ENCODE measurements around the gene ZBED6.

The ZBED6 gene

GRCh38 chr1:203799971-203800370 lies 4.5 kb downstream of the ZBED6 start:
- Histone ChIP-seq H3K4me2 (no peak overlapping the region), H4K20me1 (ENCODE audit: insufficient read depth) (peaks cover 11% of the 10 kb centered on the region; the same call in 1 of the 2 replicates), H3K4me1 (ENCODE audit: low read depth, poor library complexity, severe bottlenecking) (peaks cover 40% of the 10 kb centered on the region), H3K27ac (no peak overlapping the region), H3K9ac (no peak overlapping the region), H3K36me3 (ENCODE audit: insufficient read depth) (peaks cover 11% of the 10 kb centered on the region; the same call in 1 of the 2 replicates), H3K4me3 (IDR thresholded peaks at IDR 0.05; ENCODE audit: insufficient read depth, low read depth, low read length) (no peak overlapping the region), H3K27me3 (ENCODE audit: insufficient read depth, low read depth) (no peaks in the 10 kb centered on the region), H3K79me2 (ENCODE audit: insufficient read depth, low read depth) (peaks cover 88% of the 10 kb centered on the region), H2AFZ (ENCODE audit: low read depth) (no peak overlapping the region)
- no peak for TF ChIP-seq CTCF (conservative IDR thresholded peaks at IDR 0.05; ENCODE audit: low read depth, low read length)

GRCh38 chr1:203805689-203806088 lies 10.3 kb downstream of the ZBED6 start:
- Histone ChIP-seq H3K4me3 (IDR thresholded peaks at IDR 0.05; ENCODE audit: insufficient read depth, low read depth, low read length) (no peak overlapping the region), H2AFZ (ENCODE audit: low read depth) (no peak overlapping the region), H3K27ac (no peak overlapping the region), H3K36me3 (ENCODE audit: insufficient read depth) (peaks cover 5% of the 10 kb centered on the region; the same call in 1 of the 2 replicates), H3K4me1 (ENCODE audit: low read depth, poor library complexity, severe bottlenecking) (peaks cover 6% of the 10 kb centered on the region), H3K9ac (no peak overlapping the region), H3K4me2 (no peak overlapping the region), H3K27me3 (ENCODE audit: insufficient read depth, low read depth) (no peaks in the 10 kb centered on the region), H3K79me2 (ENCODE audit: insufficient read depth, low read depth) (peaks cover 87% of the 10 kb centered on the region), H4K20me1 (ENCODE audit: insufficient read depth) (peaks cover 3% of the 10 kb centered on the region; the same call in 1 of the 2 replicates)
- TF ChIP-seq CTCF (conservative IDR thresholded peaks at IDR 0.05; ENCODE audit: low read depth, low read length), result no peak

- no peak overlapping the region for H3K9ac ChIP-seq
- H3K36me3 ChIP-seq (ENCODE audit: insufficient read depth), result peaks cover 5% of the 10 kb centered on the region; the same call in 1 of the 2 replicates
- no peak overlapping the region for H3K4me3 ChIP-seq (IDR thresholded peaks at IDR 0.05; ENCODE audit: insufficient read depth, low read depth, low read length)
- H3K27ac ChIP-seq, result no peak overlapping the region
- peaks cover 3% of the 10 kb centered on the region; the same call in 1 of the 2 replicates for H4K20me1 ChIP-seq (ENCODE audit: insufficient read depth)
- no peak overlapping the region for H3K4me2 ChIP-seq
- no peaks in the 10 kb centered on the region for H3K27me3 ChIP-seq (ENCODE audit: insufficient read depth, low read depth)
- H3K4me1 ChIP-seq (ENCODE audit: low read depth, poor library complexity, severe bottlenecking), result no peaks in the 10 kb centered on the region
- TF ChIP-seq CTCF (conservative IDR thresholded peaks at IDR 0.05; ENCODE audit: low read depth, low read length), result no peak
- H2AFZ ChIP-seq (ENCODE audit: low read depth), result no peak overlapping the region
- peaks cover 87% of the 10 kb centered on the region for H3K79me2 ChIP-seq (ENCODE audit: insufficient read depth, low read depth)
These were observed 11.8 kb downstream of the ZBED6 start for GRCh38 chr1:203807196-203807595.

- H3K4me1 ChIP-seq (ENCODE audit: low read depth, poor library complexity, severe bottlenecking), result no peaks in the 10 kb centered on the region
- H4K20me1 ChIP-seq (ENCODE audit: insufficient read depth), result no peaks in the 10 kb centered on the region
- H3K4me3 ChIP-seq (IDR thresholded peaks at IDR 0.05; ENCODE audit: insufficient read depth, low read depth, low read length), result no peak overlapping the region
- H2AFZ ChIP-seq (ENCODE audit: low read depth), result no peak overlapping the region
- H3K27me3 ChIP-seq (ENCODE audit: insufficient read depth, low read depth), result no peaks in the 10 kb centered on the region
- TF ChIP-seq CTCF (conservative IDR thresholded peaks at IDR 0.05; ENCODE audit: low read depth, low read length), result no peak
- H3K4me2 ChIP-seq, result no peak overlapping the region
- H3K36me3 ChIP-seq (ENCODE audit: insufficient read depth), result peaks cover 11% of the 10 kb centered on the region; the same call in 1 of the 2 replicates
- no peak overlapping the region for H3K9ac ChIP-seq
- H3K79me2 ChIP-seq (ENCODE audit: insufficient read depth, low read depth), result peaks cover 54% of the 10 kb centered on the region
- H3K27ac ChIP-seq, result no peak overlapping the region
These were observed 18.3 kb downstream of the ZBED6 start for GRCh38 chr1:203813581-203814341.
